ENCODE data around the gene MATCAP1.

The MATCAP1 gene

DNA sequence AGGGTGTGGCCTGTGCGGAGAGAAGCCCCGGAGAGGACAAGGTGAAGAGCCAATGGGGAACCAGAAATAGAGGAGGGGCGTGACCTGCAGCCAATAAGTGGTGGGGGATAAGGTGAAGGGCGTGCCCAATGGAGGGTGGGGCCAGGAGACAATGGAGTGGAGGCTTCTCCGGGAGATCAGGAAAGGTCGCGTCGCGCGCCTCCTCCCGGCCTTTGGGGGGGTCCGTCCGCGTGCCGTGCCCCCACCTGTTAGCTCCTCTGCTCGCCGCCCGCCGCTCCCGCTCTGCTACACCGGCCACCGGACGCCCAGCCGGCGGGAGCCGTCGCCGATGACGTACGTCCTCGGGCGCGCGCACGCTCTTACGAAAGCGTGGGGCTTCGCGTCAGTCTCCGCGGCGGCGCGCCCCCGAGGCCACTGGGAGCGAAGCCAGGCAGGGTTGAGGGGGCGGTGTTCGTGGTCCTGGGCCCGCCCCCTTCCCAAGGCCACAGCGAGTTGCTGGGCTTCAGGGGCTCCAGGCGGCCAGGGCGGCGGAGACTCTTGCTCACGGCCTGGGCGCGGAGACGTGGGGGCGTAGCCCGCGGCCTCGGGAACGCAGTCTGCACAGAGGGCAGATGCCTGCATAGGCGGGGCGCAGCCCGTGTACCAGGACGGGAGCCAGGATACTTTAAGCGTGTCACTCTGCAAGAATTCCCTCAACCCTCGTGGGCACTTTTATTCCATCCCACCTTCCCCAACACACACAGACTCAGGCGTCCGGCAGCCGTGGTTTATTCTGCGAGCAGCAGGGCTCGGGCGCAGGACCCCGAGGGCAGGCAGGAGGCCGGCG is at the start of gene MATCAP1:
TSS of gene MATCAP1 (minus strand) at position 337 of the 826 bp plus-strand sequence. CDS start 3,353 bp downstream, outside the sequence.
- DNase-seq = peak; percentile 87 to 94

DNA sequence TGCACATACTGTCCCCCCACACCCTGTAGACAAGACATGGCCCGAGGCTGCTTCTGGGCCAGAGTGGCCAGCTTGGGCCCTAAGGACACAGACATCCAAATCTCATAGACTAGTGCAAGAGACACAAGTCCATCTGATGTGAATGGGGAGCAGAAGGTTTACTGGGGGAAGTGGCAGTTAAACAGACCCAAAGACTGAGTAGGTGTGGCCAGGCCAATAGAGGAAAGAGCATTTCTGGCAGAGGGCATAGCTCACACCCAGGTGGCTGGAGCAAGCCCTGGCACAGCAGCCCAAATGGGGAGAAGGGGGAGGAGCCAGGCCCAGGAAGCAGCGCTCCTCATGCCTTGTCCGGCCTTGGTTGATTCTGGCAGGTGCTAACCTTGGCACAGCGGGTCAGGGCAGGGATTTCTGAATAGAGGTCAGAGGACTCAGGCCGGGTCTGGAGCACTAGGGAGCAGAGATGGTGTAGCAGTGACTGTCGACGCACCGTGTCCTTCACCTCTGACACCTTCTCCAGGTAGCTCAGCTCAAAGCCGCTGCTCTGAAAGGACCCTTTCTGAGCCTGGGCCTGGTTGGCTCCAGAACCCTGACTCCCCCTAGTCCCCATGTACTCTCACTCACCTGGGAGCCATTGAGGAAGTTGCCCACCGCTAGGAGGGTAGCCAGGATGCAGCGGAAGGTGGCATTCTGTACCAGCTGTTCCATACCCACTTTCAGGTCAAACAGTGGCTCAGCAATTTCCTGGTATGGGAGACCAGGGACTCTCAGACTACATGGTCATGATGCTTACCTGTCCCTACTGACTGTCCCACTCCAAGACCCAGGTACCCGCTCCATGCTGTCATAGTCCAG is 47.3 kb upstream of the MATCAP1 start:
- DNase-seq = no peak

DNA sequence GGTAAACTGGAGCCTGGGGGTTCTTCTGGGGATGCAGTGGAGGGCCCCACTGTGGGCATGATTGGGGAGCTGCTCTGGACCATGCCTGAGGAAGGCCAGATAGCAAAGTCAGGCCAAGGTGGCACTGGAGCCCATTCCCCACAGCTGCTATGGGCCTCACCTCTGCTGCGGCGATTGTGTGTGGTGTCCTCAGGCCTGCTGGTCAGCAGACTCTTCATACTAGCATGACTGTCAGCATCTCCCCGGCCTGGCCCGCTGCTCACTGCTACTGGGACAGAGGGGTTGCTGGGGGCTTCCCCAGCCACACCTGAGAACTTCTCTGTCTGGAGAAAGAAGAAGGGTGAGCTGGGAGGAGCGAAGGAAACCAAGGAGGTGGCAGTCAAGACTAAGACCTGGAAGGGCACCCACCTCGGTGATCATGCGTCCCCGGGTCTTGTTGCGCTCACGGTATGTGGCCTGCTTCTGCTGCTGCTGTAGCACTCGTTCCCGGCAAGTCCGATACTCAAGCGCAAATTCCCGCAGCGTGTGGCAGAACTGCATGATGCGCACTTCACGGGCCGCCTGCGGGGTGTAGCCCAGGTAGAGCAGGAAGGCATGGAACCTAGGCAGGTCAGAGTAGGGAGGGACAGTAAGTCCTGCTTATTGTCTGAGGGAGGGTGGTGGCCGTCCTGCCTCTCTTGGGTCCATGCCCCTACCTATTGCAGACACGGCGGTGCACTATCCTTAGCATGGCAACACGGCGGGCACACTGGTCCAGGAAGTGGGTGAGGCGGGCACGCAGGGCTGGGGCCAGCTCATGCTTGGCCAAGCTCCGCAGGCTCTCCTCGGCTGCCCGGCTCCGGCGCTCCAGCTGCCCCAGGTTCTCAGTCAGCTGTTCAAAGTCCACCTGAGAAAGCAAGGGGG is 46.4 kb upstream of the MATCAP1 start:
- no peak for DNase-seq

DNA sequence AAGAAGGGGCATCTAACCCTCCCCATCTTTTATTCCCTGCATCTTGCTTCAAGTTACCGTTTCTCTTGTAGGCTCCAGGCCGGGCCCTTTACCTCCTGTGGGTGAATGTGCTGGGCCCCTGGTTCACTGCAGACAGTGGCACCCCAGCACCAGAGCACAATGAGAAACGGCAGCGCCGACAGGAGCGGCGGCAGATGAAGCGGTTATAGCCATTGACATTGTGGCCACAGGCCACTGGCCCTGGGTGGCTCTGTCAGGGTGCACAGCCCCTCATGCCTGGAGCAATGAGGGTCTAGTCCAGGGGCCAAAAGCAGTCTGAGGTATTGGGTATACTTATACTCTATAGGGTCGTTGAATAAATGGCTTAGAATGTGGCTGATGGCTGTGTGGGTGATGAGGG is 45.1 kb upstream of the MATCAP1 start:
- no peak for DNase-seq

DNA sequence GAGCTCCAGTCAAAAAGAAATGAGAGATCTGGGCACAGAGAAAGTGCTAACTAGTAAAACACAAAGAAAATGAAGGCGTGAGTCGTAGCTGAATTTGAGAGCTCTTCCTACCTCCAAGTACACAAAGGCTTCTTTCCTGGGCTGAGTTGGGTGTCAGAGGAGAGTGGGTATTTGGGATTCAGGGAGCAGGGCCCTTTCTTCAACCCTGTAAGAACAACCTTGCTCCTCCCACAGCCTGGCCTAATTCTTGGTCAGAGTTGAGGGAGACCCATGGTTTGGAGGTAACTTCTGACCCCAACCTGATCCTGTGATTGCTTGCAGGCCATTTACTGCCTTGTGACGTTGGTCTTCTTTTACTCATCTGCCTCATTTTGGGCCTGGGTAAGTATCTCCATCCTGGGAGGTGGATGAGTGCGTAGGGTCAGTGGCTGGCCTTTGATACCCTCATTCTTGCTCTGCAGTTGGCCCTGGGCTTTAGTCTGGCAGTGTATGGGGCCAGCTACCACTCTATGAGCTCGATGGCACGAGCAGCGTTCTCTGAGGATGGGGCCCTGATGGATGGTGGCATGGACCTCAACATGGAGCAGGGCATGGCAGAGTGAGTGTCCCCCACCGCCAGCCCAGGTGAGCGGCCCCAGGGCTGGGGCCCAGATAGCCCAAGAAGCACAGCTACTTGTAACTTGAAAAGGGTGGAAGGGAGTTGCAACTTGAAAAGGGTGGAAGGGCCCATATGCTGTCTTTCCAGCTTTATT is 44.4 kb upstream of the MATCAP1 start:
- DNase-seq = no peak

DNA sequence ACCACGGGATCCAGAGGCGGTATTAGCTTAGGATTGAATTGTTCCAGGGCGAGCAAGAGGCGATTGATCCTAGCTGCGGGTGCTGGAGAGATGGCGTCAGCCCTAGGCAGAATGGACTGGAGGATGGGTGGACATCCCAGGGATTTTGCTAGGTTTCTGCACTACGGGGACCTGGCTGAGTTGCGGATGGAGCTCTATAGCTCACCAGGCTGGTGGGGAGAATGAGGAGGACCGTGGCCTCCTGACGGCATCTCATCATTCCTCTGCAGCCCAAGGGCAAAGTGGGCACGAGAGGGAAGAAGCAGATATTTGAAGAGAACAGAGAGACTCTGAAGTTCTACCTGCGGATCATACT is 43.8 kb upstream of the MATCAP1 start:
- DNase-seq = no peak

DNA sequence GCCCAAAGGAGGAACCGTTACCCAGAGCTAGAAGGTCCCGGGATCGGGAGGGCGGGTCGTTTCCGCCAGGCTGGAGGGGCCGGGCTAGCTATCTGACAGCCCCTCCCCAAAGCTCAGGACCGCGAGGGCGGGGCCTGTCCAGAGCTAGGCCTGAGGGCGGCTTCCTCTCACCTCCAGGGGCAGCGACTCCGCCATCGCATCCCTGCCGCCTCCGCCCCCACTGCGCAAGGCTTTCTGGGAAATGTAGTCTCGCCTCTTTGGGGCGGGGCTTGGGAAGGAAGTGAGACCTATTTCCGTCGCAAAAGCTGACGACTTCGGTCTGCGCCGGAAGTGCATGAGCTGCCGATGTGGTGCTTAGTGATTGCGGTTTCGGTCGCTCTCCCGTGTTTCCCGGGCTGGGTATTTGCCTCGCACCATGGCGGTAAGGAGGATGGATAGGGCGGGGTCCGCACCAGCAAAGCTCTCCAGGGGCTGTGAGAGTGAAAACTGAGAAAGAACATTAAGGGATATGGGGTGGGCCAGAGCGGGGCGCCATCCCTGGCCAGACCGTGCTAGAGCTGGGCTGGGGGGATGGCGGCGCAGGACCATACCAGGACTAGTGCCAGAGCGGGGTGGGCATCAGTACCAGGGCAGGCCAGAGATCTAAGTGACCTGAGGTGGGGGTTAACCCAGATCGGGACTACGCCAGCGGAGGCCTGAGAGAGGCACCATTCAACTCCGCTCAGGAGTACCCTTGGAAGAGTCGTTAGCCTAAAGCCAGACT is 43.2 kb upstream of the MATCAP1 start, which contains the start of gene TMEM208:
TSS of gene TMEM208 (plus strand) at position 327 of the 763 bp plus-strand sequence. CDS start at position 416, 89 bp downstream.
- DNase-seq = peak; percentile 84 to 90

DNA sequence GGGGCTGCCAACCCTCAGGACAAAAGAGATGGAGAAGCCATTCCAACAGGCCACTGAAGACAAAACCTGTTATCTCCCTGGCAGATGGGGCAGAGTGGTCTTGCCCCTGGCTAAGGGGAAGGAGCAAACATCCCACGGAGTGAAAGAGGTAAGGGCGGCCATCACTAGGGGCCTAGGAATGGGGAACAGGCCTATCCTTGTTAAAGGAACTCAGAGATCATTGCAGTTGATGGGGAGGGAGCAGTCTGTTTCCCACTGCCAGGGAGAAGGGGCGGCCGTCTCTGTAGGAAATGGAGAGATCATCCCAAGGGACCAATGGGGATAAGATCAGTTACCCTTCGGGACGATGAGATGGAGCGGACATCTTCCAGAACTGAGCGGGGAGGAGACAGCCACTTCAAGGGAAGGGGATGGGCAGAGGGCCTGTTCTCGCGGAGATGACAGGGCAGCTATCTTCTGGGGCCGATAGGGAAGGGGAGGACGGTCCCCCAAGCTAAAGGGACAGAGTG is 42.6 kb upstream of the MATCAP1 start:
- no peak for DNase-seq

DNA sequence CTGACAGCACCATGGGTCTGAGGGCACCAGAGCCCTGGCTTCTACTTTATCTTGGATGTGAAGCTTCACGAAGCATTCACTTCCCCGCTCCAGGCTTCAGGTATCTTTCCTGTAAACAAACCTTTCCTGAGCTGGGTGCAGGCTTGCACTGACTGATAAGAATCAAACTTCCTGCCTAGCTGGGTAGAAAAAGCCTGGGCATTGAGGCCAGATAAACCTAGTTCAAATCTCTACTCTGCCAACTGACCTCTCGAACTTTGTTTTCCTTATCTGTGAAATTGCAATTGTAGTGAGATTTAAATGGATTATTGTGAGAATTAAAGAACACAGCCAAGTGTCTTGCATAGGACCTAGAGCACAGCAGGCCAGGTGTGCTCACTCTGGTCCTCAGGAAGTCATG is 40.2 kb upstream of the MATCAP1 start:
- no peak for DNase-seq

DNA sequence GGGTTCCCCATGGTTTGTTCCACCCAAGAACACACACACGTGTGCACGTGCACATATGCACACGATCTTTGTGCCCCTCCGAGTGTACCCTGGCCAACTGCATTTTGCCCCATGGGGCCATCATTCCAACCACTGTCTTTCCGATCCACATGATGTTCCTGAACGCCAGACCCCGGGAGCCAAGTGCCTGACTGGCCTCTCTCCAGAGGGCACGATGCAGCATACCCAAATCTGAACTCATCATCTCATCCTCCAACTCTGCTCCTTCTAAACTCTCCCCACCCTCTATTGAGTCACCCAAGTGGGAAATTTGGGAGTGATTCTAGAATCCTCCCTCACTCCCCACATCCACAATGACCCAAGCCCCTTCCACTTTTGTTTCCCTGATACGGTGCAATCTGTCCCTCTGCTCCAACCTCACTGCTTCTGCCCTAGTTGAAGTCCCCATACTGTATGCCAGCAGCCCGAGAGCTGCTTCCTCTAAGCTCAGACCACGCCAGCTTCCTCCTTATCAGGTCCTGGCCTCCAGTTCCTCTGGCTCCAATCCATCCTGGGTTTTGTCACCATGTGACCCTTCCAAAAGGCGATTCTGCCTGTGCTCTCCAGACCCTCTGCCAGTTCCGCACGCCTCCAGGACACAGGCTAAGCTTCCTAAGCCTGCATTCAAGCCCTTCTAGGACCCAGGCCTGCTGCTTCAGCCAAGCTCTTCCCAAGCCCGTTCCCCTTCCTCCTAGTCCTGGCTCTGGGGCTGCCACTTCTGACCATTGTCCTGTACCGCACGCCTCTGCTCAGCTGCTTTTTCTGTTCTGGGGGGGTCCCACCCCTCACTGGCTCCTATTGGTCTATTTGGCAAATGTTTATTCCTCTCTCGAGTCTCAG is 33.1 kb upstream of the MATCAP1 start:
- no peak for DNase-seq

DNA sequence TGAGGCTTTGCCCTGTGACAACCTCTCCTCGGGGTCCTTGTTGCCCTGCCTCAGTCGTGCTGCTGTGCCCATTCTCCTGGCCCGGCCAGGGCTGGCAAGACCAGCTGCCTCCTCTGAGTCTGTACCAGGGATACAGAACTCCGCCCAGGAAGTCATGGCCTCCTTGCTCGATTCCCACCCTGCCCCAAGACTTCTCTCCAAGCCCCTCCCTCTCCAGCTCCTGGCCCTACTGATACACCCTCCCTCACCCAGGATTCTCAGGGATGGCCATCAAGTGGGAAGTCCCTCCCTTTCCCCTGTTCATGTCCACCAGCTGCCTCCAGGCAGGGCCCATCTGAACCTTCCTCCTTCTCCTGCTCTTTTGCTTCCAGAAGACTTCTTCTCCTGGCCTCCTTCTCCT is 31.9 kb upstream of the MATCAP1 start:
- no peak for DNase-seq

DNA sequence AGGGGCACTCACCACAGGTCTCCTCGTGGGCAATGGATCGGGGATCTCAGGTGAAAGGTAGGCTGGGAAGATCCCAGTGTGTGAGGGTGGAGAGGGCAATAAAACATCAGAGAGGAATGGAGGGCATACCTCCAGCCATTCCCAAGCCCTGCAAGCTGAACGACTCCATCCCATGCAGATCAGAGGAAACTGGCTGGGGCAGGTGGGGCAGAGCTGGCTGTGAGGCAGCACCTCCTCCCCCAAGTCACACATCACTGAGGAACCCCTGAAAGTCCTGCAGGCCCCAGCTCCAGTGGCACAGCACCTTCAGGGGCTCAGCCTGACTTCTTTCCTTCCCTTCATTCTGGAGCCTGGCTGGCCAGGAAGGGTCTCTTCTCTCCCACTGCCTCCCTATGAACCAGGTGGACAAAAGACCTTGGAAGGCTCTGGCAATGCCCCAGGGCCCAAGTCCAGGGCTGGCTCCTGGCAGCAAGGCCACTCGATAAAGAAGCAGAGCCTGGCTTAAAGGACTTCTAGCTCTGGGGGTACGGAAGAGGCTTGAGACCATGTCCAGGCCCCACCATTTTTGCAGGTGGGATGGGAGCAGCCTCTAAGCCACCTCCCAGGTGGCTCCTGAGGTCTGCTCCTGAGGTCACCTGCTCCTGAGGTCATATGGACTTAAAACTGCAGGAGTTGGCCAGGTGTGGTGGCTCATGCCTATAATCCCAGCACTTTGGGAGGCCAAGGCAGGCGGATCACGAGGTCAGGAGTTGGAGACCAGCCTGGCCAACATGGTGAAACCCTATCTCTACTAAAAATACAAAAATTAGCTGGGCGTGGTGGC is 29.6 kb upstream of the MATCAP1 start:
- DNase-seq = no peak

DNA sequence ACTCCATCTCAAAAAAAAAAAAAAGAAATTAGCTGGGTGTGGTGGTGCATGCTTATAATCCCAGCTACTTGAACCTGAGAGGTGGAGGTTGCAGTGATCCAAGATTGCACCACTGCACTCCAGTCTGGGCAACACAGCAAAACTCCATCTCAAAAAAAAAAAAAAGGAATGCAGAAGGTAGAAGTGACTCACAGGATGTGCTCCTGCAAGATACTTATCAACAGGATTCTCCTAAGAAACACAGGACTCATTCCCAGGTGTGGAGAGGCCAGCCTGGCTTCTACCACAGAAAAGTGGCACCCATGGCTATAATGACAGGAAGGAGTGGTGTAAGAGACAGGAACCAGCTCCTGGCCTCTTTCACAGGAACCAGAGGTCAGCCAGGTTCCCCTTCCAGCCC is 29.0 kb upstream of the MATCAP1 start:
- DNase-seq = no peak

DNA sequence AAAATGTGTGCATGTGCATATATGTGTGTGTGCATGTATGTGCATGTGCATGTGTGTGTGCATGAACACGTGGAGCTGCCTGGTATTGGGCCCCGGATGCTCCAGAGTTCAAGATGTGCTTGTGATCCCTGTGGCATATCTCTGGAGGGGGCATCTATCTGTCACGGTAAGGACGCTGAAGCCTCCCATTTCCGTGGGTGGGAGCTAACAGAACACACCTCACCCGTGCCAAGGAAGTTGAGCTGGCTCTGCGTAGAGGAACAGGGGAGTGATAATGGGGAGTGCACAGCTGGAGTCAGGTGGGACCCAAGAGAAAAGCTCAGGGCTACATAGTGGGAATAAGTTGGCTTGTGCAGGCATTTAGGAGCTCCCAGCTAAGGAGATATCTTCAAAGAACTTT is 27.9 kb upstream of the MATCAP1 start:
- DNase-seq = no peak

DNA sequence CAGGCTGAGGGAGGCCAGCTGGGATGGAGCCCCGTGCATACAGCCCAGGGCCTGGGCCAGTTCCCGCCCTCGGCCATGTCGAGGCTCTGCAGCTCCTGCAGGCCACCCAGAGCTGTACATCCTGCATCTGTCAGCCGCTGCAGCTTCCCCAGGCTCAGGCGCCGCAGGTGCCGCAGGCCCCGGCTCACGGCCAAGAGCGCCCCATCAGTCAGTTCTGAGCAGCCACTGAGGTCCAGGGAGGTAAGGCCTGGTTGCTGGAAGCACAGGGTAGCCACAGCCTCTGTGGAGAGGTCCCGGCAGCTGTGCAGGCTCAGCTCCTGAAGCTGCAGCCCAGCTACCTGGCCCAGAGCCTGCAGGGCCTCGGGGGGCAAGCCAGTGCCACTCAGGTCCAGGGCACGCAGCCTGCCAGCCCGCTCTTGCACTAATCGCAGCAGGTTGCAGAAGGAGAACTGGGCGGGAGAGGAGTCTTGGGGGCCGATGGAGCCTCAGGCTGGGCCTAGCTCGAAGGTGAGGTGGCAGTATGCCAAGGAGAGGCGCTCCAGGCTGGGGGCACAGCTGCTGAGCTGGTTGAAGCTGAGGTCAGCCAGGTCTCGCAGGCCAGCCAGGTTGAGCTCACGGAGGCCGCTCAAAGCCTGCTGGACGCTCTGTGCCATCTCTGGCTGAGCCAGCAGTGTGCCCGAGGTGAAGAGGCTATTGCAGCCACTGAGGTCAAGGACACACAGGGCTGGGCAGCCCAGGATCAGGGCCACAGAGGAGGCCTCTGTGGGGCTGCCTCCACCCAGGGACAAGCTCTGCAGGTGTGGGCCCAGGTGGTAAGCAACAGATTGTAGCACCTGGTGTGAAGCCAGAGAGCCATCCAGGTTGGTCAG is 26.5 kb upstream of the MATCAP1 start:
- DNase-seq = no peak

DNA sequence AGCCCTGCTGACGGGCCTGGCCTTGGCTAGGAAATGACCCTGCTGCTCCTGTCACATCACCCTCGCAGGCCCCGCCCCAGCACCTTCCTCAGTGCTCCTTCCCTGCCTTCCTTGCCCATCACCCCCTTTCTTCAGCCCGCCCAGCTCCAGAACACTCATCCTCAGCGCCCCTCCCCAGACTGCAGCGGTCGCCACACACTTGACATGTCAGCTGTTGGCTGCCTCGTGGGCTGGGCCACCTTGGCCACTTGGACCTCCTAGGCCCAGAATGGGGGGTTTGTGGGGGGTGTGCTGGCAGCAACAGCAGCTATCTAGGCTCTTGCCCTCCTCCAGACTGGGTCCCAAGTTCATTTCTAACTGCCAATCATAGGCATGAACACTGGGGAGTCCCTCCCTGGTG is 25.8 kb upstream of the MATCAP1 start:
- no peak for DNase-seq

DNA sequence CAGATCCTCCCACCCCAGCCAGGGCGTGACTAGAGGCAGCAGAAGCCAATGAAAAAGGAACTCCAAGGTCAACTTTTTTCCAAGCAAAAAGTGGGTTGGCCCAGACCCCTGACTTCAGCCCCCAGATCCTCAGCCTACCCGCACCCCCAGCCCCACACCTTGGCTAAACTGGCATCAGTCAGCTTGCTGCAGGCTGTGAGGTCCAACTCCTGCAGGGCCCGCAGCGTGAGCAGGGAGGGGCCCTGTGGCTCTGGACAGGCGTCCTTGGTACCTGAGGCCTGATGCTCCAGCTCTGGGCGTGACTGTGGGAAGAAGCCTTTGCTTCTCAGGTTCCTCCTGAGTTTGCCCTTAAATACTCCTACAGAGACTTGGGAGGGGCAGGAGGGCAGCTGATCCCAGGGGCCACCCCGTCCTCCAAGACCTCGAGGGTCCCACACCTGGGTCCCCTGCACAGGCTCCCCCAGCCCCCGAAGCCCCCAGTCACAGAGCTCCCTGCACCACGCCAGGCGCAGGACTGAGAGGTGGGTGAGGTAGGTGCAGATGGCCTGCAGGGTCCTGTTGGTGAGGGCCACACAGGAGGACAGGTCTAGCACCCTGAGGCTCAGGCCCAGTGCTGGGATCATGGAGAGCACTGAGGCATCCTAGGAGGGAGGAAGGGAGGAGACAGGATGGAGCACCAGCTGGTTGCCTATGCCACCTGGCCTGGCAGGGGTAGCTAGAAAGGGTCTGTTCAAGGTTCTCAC is 24.6 kb upstream of the MATCAP1 start:
- DNase-seq = no peak

Measured in NCI-H187 (cell line).